ENCODE results near the gene DBN1.

- TF ChIP-seq POLR2A (IDR thresholded peaks at IDR 0.05): no peak
- TF ChIP-seq EP300 (IDR thresholded peaks at IDR 0.05): no peak
Observed at GRCh38 chr5:177515580-177515979, 42.1 kb upstream of the DBN1 start.
